ENCODE results near the gene ATP2A2.

Gene ATP2A2

GRCh38 chr12:110256780-110257431, 24.1 kb upstream of the ATP2A2 start:
- no peak for DNase-seq (ENCODE audit: extremely low spot score, insufficient read length, low read depth)
- FAIRE-seq, result no peak

DNA sequence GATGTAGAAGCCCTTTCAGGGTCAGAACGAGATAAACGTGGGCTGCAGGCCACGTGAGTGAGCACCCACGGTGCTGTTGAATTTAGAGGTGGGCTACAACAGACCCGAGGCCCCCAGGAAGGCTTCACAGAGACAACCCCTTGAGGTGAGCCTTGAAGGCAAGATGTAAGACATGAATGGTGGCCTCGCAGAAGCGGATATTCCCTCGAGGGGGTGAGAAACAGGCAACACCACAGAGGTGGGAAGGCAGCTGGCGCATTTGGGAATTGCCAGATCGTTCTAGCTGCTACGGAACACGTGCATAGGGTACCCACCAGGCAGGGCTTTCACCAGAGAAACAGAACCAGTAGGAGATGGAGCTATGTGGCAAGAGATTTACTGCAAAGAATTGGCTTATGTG, 22.6 kb upstream of the ATP2A2 start:
- DNase-seq (ENCODE audit: extremely low spot score, insufficient read length, low read depth) (no peak), FAIRE-seq (no peak)

GRCh38 chr12:110262442-110263388, 18.3 kb upstream of the ATP2A2 start:
- FAIRE-seq (no peak), DNase-seq (ENCODE audit: extremely low spot score, insufficient read length, low read depth) (no peak)

GRCh38 chr12:110266381-110266960, 14.6 kb upstream of the ATP2A2 start:
- FAIRE-seq, result no peak

GRCh38 chr12:110266980-110267620, 13.9 kb upstream of the ATP2A2 start:
- no peak for DNase-seq (ENCODE audit: extremely low spot score, insufficient read length, low read depth)
- FAIRE-seq, result no peak

More at GRCh38 chr12:110266381-110266960, 14.6 kb upstream of the ATP2A2 start:
- no peak for DNase-seq (ENCODE audit: extremely low spot score, insufficient read length, low read depth)

- FAIRE-seq (no peak), DNase-seq (ENCODE audit: extremely low spot score, insufficient read length, low read depth) (no peak)
These were observed 11.4 kb upstream of the ATP2A2 start for GRCh38 chr12:110269622-110270124.

- DNase-seq (ENCODE audit: extremely low spot score, insufficient read length, low read depth), result no peak
- FAIRE-seq, result no peak
These were observed 10.7 kb upstream of the ATP2A2 start for GRCh38 chr12:110270125-110270962.

DNA sequence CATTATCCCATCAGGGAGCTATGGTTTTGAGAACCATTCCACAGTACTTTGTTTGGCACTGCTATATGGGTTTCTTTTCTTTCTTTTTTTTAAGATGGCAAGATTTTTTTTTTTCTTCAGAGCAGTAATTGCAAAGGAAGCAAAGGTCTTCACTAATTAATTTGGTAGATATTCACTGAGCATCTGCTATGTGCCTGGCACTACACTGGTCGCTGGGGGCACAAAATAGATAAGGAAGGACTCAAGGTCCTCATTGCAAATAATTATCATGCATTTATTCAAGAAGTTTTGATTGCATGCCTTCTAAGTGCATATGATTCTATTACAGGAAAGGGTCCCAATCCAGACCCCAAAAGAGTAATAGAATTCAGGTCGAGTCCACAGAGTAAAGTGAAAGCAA, 10.0 kb upstream of the ATP2A2 start:
- DNase-seq (ENCODE audit: extremely low spot score, insufficient read length, low read depth) (no peak), FAIRE-seq (no peak)

GRCh38 chr12:110277530-110278254, 3.4 kb upstream of the ATP2A2 start:
- no peak for DNase-seq (ENCODE audit: extremely low spot score, insufficient read length, low read depth)
- FAIRE-seq, result no peak

DNA sequence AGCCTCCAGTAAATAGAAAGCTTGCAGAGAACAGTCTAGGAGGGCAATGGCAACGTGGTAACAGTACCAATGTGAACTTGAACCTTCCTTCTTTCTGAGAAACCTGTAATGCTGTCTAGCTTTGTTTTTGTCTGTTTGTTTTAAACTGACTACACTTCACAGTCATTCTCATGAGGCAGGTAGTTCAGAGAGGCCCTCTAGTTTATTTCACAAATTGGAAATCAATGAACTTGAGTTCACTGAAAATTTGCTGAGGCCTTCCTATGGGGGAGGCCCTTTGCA, 2.9 kb upstream of the ATP2A2 start:
- no peak for FAIRE-seq

GRCh38 chr12:110279566-110280375, 1.3 kb upstream of the ATP2A2 start:
- FAIRE-seq, result no peak
- DNase-seq (ENCODE audit: extremely low spot score, insufficient read length, low read depth), result no peak

More for the DNA sequence above, 2.9 kb upstream of the ATP2A2 start:
- DNase-seq (ENCODE audit: extremely low spot score, insufficient read length, low read depth), result no peak

DNA sequence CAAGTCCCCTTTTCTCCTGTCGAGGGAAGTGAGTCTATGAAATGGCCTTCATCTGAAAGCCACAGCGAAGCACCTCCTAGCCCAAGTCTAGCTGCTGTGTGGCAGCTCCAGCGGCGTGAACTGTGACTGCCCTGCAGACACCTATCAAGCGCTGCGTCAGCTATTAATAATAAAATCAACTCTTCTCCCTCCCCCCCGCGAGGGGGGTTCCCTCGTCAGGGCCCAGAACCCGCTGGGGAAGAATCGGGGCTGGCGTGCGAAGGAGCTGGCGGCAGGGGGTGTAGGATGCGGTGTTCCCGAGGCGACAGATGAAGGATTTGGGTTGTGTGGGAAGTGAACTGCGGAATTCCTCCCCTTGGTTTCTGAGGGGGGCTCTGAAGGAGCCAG, 662 bp upstream of the ATP2A2 start:
- DNase-seq (ENCODE audit: extremely low spot score, insufficient read length, low read depth) (no peak), FAIRE-seq (peak; percentile 18)

DNA sequence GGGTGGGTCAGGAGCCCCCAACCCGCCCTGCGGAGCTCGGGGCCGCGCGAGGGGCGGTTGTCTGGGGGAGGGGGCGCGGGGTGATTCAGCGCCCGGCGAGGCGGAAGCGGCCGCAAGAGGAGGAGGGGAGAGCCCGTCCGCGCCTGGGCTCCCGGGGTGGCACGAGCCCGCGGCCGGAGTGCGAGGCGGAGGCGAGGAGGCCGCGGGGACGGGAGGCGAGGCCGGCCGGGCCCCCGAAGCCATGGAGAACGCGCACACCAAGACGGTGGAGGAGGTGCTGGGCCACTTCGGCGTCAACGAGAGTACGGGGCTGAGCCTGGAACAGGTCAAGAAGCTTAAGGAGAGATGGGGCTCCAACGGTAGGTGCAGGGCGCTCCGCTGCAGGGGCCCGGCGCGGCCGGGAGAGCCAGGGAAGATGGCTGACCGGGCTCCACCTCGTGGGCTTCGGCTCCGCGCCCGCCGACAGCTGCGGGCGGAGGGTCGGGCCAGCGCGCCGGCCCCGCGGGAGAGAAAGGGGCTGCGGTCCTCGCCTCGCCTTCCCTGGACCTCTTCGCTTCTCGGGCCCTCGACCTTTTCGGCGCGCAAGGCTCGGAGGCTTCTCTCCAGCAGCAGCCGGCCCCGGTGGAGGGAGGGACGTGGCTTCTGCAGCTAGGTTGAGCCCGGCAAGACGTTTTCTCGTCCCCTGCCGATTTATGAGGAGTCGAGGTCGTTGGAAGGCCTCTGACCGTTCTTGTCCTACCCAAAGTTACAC, 677 bp downstream of the ATP2A2 start:
- no peak for FAIRE-seq
- peak; percentile 49 for DNase-seq (ENCODE audit: extremely low spot score, insufficient read length, low read depth)

GRCh38 chr12:110282300-110282860, 1.3 kb downstream of the ATP2A2 start:
- FAIRE-seq, result peak; percentile 48
- DNase-seq (ENCODE audit: extremely low spot score, insufficient read length, low read depth), result no peak

DNA sequence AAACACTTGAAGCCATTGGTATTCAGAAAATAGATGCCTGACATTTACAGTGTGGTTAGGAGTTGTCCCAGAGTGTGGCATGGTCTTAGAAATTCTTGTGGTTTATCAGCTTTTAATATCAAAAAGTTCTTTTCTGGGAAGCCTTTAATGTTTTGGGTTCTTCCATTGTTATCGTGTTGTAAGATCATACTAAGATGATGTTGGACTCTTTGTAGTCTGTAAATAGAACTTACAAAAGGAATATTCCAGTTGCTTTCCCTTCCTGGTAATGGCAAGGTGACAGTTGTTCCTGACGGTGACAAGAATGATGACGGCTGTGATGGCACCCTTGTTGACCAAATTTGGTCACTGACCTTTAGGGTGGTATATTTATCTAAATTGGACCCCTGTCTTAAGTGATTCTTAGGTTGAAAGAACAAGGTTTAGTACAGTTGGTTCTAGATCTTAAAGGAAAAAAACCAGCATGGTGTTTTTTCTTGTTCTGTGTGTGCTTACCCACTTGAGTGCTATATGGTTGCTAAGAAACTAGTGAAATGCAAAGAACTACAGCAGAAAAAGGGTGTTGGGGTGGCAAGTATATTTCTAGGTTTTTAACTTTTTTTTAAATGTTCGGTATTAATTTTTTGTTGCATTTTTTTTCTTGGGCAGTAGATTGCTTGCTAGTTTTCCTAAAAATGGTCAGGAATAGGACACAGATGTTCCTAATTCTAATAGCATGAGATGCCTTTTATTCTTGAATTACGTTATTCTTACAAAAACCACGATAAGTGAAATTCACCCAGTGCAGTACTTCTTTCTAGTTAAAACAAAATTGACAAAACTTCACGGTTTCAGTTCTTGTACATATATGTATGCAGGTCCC, 2.1 kb downstream of the ATP2A2 start:
- DNase-seq (ENCODE audit: extremely low spot score, insufficient read length, low read depth) (no peak), FAIRE-seq (no peak)

DNA sequence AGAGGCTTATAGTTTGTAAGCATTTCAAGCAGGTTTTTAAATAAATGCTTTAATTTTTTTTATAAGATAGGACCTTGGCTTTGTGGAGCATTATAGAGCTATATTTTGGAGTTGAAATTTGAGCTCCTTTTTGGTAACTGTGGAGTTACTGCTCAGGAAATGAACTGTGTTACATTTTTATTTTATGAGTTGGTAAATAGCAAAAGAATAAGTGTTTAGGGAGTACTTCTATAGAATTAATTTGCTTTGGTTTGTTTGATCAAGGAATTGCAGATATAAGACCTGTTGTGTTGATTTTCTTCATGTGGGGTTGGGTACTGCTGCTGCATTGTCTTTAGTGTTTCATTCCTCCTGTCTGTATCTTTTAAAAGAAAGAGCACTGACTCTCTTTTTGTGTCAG, 3.5 kb downstream of the ATP2A2 start:
- FAIRE-seq, result no peak

More for the DNA sequence above, 3.5 kb downstream of the ATP2A2 start:
- no peak for DNase-seq (ENCODE audit: extremely low spot score, insufficient read length, low read depth)
